Immature natural killer cell (primary cell): ENCODE data around the gene DCLK1. TPM values are rescaled to one million over a fixed set of nuclear protein-coding genes. Genes with fewer than 3 reads are reported as not detected.

Source experiments
- DNase-seq, 3 donors: peaks; one replicate each; pipeline ENCODE4 v3.0.0; 2022; ENCODE audit warnings: mixed read lengths in 1 of 3
- H3K27ac Mint-ChIP-seq, 6 donors: one replicate each; pipeline ENCODE4 v1.8.0; 2020; ENCODE audit warnings: mixed read lengths in 6 of 6, mild to moderate bottlenecking in 5 of 6, inconsistent platforms in 4 of 6, moderate library complexity in 3 of 6
- H3K27me3 Mint-ChIP-seq, 3 donors: one replicate each; pipeline ENCODE4 v1.8.0; 2020 to 2021; ENCODE audit warnings: low read depth in 3 of 3, mild to moderate bottlenecking in 3 of 3, mixed read lengths in 3 of 3, moderate library complexity in 3 of 3, inconsistent platforms in 1 of 3
- H3K36me3 Mint-ChIP-seq, 3 donors: one replicate each; pipeline ENCODE4 v1.8.0; 2020; ENCODE audit warnings: mixed read lengths in 3 of 3, inconsistent platforms in 2 of 3, mild to moderate bottlenecking in 2 of 3
- H3K4me1 Mint-ChIP-seq, 2 donors: one replicate each; pipeline ENCODE4 v1.8.0; 2020; ENCODE audit warnings: inconsistent platforms in 2 of 2, mild to moderate bottlenecking in 2 of 2, mixed read lengths in 2 of 2, moderate library complexity in 1 of 2
- H3K4me3 Mint-ChIP-seq, 5 donors: one replicate each; pipeline ENCODE4 v1.8.0; 2020; ENCODE audit warnings: mild to moderate bottlenecking in 5 of 5, mixed read lengths in 5 of 5, inconsistent platforms in 3 of 5, moderate library complexity in 3 of 5
- H3K9me3 Mint-ChIP-seq, 6 donors: one replicate each; pipeline ENCODE4 v1.8.0; 2020; ENCODE audit warnings: mild to moderate bottlenecking in 6 of 6, mixed read lengths in 6 of 6, inconsistent platforms in 4 of 6, moderate library complexity in 3 of 6
- polyA plus RNA-seq, 3 donors: library from polyadenylated mRNA; unstranded; fragments of 300-500 nt; fragmentation: Illumina TruSeq; gene quantifications; one replicate each; pipeline ENCODE4 v1.2.3, GENCODE V29; 2021

The DCLK1 gene
- polyA plus RNA-seq, 3 donors from 2014 or later: not detected

DNA sequence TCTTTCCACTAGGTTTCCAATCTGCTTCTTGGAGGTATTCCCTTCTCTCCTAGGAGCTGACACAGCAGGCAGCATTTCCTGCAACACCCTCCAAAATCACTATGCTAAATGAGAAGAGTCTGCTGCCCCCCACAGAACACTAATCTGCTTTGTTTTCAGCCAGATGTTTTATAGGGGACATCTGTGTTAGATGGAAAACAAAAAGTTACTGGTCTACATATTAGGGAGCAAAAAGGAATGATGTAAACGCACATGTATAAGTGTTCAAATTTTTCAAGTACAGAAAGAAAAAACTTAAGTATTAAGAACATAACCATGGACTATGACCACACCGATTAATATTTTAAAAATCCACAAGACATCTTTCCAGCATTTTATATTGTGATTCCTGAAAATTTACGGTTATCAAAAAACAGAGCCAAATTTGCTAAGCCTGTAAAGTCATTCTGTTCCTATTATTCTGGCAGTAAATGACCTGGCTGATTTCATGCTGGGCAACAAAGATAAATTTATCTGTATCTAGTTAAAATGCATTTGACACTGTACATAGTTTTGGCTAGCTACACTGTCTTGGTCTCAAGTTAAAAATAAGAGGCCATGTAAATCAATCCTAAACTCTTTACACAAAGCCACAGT, 63.3 kb downstream of the DCLK1 start:
- peaks cover 0 to 1% (median 0%) of the 10 kb centered on the region in 3 donors for H3K27me3 Mint-ChIP-seq
- no peaks in the 10 kb centered on the region for H3K4me1 Mint-ChIP-seq
- peaks cover 0 to 21% (median 12%) of the 10 kb centered on the region in 6 donors for H3K9me3 Mint-ChIP-seq
- no peak overlapping the region for H3K4me3 Mint-ChIP-seq
- H3K36me3 Mint-ChIP-seq: no peaks in the 10 kb centered on the region
- no peak for DNase-seq
- H3K27ac Mint-ChIP-seq: no peak overlapping the region

GRCh38 chr13:36062249-36062648, 68.9 kb downstream of the DCLK1 start:
- H3K27me3 Mint-ChIP-seq: peaks cover 0 to 1% (median 0%) of the 10 kb centered on the region in 3 donors
- H3K4me1 Mint-ChIP-seq: no peaks in the 10 kb centered on the region
- H3K36me3 Mint-ChIP-seq: no peaks in the 10 kb centered on the region
- H3K27ac Mint-ChIP-seq: no peak overlapping the region
- DNase-seq: no peak
- H3K4me3 Mint-ChIP-seq: no peak overlapping the region
- H3K9me3 Mint-ChIP-seq: peaks cover 0 to 22% (median 5%) of the 10 kb centered on the region in 6 donors

DNA sequence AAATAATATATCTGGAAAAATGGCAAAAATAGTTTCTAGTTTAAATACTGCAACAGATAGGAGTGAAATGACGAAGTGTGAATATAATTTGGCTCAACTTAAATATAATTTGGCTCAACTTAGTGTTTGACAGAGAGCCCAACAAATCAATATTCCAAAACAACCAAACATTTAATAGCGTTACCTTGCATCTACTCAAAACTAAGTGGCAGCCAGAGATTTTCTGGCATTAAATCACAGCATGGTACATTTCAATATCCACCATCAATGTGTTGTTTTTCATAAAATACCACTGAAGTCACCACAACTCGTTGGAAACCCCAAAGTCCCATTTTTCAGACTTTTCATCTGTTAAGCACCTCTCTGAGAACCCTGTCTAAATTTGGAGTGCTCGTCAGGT, 69.6 kb downstream of the DCLK1 start:
- H3K9me3 Mint-ChIP-seq: peaks cover under 1 to 22% (median 5%) of the 10 kb centered on the region in 6 donors
- no peaks in the 10 kb centered on the region for H3K36me3 Mint-ChIP-seq
- H3K4me3 Mint-ChIP-seq: no peak overlapping the region
- peaks cover 0 to 1% (median 0%) of the 10 kb centered on the region in 3 donors for H3K27me3 Mint-ChIP-seq
- H3K27ac Mint-ChIP-seq: no peak overlapping the region
- DNase-seq: no peak
- no peaks in the 10 kb centered on the region for H3K4me1 Mint-ChIP-seq

DNA sequence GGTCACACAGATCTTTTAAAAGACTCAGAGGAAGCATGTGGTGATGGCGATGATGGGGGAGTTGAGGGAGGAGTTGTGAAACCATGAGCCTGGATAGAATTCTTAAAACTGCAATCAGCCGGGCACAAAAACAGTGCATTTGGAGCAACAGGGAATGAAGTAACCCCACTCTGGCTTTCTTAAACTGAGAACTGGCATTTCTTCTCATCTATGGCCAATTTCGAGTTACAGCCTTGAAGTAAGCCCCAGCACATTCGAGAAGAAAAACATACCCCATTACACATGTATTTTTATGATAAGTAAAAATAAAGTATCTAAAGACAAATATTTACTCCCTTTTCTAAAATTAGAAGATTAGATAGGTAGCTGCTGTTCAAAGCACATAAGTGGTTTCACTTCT, 70.1 kb downstream of the DCLK1 start:
- Mint-ChIP-seq H3K4me1 (no peaks in the 10 kb centered on the region), H3K36me3 (no peaks in the 10 kb centered on the region), H3K27me3 (peaks cover 0 to 1% (median 0%) of the 10 kb centered on the region in 3 donors), H3K27ac (no peak overlapping the region), H3K4me3 (no peak overlapping the region), H3K9me3 (peaks cover 0 to 17% (median 5%) of the 10 kb centered on the region in 6 donors)
- DNase-seq: no peak

DNA sequence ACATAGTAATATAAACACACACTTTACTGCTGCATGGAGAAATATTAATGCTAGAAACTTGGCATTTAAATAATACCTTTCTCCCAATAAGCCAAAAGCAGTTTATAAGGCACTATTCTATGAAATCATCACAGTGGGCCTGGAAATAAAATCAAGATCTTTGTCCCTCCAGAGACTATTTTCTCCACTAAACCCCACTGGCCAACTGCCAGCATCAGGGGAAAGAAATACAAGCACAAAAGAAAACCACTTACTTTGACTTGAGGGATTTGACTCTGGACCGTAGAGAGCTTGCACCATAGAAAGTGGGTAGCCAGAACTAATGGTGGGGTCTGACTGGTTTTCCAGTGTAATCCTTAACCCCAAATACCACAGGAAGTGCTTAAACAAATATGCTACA, 71.9 kb downstream of the DCLK1 start:
- H3K9me3 Mint-ChIP-seq: peaks cover 0 to 21% (median 8%) of the 10 kb centered on the region in 6 donors
- H3K4me1 Mint-ChIP-seq: no peaks in the 10 kb centered on the region
- no peak overlapping the region for H3K27ac Mint-ChIP-seq
- no peaks in the 10 kb centered on the region for H3K27me3 Mint-ChIP-seq
- no peak for DNase-seq
- H3K4me3 Mint-ChIP-seq: no peak overlapping the region
- H3K36me3 Mint-ChIP-seq: no peaks in the 10 kb centered on the region

DNA sequence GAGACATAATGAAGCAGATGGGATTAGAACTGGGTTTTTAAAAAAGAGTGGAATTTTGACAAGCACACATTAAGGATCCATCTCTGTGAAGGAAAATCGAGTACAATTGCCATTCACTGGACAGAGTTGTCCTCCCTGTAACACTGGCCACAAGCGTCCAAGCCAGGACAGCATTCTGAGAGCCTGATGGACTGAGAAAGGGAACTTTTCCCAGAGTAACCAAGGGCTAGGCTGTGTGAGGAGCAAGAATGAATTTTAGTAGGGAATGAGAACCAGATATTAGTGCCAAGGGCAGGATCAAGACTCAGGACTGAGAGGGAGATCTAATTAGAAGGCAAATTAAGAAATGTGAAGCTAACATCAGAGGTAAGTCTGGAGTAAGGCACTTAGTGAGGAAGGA, 73.1 kb downstream of the DCLK1 start:
- Mint-ChIP-seq H3K36me3 (no peaks in the 10 kb centered on the region), H3K27ac (no peak overlapping the region), H3K27me3 (peaks cover 0 to 2% (median 0%) of the 10 kb centered on the region in 3 donors), H3K9me3 (peaks cover 0 to 25% (median 11%) of the 10 kb centered on the region in 6 donors), H3K4me3 (no peak overlapping the region), H3K4me1 (no peaks in the 10 kb centered on the region)
- DNase-seq: no peak

DNA sequence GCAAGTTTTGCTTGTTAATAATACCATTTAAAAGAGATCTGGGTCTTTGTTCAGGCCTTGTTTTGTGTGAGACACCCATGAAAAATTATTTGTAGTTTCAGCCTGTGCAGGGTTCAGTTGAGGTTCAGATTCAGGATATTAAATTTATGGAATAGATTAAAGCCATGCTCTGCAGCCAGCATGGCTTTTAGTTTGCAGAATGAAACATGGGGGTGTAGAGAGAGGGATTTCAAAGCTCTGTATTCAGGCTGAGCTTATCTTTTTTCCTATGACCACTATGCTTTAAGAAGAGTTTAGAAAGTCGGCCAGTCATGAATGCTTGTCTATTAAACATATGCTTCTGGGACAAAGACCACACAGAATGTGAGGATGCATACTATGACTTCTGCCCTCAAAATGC, 73.6 kb downstream of the DCLK1 start:
- peaks cover 0 to 2% (median 0%) of the 10 kb centered on the region in 3 donors for H3K27me3 Mint-ChIP-seq
- no peak overlapping the region for H3K4me3 Mint-ChIP-seq
- DNase-seq: no peak
- H3K36me3 Mint-ChIP-seq: no peaks in the 10 kb centered on the region
- peaks cover 0 to 29% (median 11%) of the 10 kb centered on the region in 6 donors for H3K9me3 Mint-ChIP-seq
- H3K4me1 Mint-ChIP-seq: no peaks in the 10 kb centered on the region
- no peak overlapping the region for H3K27ac Mint-ChIP-seq

DNA sequence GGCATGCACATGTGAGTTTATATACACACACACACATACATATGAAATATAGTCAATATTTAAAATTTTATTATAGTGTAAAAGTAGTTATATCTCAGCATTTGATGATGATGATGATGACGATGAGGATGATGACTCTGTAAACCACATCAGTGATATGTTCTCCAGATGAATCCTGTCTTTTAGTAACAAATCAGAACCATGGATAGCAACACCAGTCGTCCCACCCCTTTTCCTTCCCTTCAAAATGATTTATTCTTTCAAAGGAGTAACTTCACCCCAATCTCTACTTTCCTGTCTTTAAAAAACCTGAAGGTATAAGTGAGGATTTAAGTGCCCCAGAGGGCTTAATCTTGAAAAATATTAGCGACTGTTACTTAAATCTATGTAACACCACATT, 74.1 kb downstream of the DCLK1 start:
- Mint-ChIP-seq H3K27me3 (peaks cover 0 to 2% (median 0%) of the 10 kb centered on the region in 3 donors), H3K4me1 (no peaks in the 10 kb centered on the region), H3K36me3 (no peaks in the 10 kb centered on the region), H3K27ac (no peak overlapping the region), H3K9me3 (peaks cover 0 to 33% (median 11%) of the 10 kb centered on the region in 6 donors), H3K4me3 (no peak overlapping the region)
- no peak for DNase-seq

DNA sequence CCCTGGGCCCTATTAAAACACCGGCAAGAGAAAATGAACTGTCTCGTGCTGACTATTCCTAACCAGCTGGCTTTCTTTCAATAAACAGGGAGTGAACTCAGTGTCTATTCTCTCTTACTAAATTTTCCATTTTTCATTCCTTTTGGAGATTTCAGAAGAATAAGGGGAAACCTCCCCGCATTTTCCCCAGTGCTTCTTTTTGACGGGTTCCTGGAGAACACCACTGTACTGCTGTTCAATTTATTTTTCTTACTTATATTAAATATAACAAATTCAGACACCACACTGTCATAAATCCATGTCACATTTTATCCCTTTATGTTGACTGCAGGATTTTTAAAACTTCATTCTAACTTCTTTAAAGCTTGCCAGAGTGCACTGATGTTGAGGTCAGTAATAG, 75.8 kb downstream of the DCLK1 start:
- Mint-ChIP-seq H3K36me3 (no peaks in the 10 kb centered on the region), H3K9me3 (peaks cover 0 to 28% (median 8%) of the 10 kb centered on the region in 6 donors), H3K27ac (no peak overlapping the region), H3K4me3 (no peak overlapping the region), H3K4me1 (no peaks in the 10 kb centered on the region), H3K27me3 (peaks cover 0 to 2% (median 0%) of the 10 kb centered on the region in 3 donors)
- no peak for DNase-seq

DNA sequence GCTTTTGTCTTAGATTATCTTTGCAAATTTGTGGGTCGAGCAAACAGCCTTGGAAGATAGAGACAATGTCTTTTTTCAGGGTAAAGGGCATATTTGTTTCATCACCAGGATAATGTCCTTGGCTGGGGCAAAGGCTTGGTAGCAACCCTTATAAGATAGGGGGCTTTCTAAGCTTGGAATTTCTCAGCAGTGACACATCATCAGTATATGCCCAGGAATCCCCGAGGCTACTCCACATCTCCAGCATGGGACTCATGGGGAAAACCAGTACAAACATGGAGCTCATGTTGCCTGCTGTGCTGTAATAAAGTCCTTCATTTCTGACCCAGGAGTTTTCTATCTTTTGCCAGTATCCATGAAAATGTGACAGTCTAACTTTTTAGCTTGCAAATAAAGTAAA, 77.1 kb downstream of the DCLK1 start:
- H3K4me3 Mint-ChIP-seq: no peak overlapping the region
- no peaks in the 10 kb centered on the region for H3K36me3 Mint-ChIP-seq
- no peak for DNase-seq
- no peaks in the 10 kb centered on the region for H3K4me1 Mint-ChIP-seq
- no peak overlapping the region for H3K27ac Mint-ChIP-seq
- H3K27me3 Mint-ChIP-seq: peaks cover 0 to 2% (median 0%) of the 10 kb centered on the region in 3 donors
- H3K9me3 Mint-ChIP-seq: peaks cover 0 to 28% (median 8%) of the 10 kb centered on the region in 6 donors

DNA sequence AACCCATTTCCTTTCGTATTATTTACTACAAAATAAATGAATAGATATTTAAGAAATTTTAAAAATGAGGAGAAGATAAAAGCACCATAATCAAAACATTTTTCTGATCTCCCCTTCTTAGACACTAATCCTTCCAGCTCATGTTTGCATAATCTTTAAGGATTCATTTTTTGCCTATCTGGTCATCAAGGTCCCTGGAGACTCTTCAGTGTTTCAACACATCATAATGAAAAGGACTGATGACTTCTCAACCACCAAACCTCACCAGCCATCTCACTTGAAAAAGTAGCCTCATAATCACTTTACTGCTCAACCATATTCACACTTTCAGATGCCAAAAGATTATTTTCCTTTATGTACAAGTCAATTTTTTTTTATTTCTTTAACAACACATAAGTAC, 80.1 kb downstream of the DCLK1 start:
- H3K4me3 Mint-ChIP-seq: no peak overlapping the region

GRCh38 chr13:36046672-36047071, 84.5 kb downstream of the DCLK1 start:
- H3K27me3 Mint-ChIP-seq: no peaks in the 10 kb centered on the region
- no peaks in the 10 kb centered on the region for H3K36me3 Mint-ChIP-seq
- H3K4me1 Mint-ChIP-seq: no peaks in the 10 kb centered on the region
- H3K4me3 Mint-ChIP-seq: no peak overlapping the region
- H3K9me3 Mint-ChIP-seq: peaks cover 3 to 18% (median 5%) of the 10 kb centered on the region in 6 donors
- no peak for DNase-seq
- no peak overlapping the region for H3K27ac Mint-ChIP-seq

More for the DNA sequence above, 80.1 kb downstream of the DCLK1 start:
- Mint-ChIP-seq H3K27ac (no peak overlapping the region), H3K4me1 (no peaks in the 10 kb centered on the region), H3K27me3 (peaks cover 0 to 2% (median 0%) of the 10 kb centered on the region in 3 donors), H3K36me3 (no peaks in the 10 kb centered on the region), H3K9me3 (peaks cover 0 to 19% (median 5%) of the 10 kb centered on the region in 6 donors)
- no peak for DNase-seq

DNA sequence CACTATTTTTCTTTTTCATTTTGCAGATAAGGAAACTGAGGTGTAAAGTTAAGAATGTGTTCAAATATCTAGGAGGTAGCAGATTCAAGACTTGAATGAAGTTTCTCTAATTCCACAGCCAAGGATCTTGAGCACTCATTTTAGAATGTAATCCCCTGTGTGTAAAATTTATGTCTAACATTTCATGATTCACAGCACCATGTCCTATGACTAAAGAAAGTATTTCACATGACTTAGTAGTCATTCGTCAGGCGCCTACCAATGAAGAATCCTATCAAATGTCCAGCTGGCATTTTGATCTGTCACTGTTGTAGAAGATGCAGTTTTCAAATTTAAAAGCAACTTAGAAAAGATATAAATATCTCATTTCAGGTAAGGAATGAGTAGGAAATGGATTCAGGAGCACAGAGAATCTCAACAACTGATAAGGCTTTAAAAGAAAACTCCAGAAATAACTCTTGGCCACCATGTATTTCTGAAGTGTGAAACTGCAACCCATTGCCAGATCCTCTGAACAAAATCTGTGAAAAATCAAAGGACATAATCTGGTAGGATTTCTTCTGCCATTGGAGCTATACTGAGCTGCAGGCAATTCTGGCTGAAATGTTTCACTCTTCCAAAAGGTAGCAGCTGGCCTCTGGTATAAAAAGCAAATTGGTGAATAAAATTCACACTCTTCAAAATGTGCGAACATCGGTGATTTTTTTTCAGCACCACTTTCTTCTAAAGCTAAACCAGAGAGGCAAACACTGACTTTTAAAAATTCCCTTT, 92.2 kb downstream of the DCLK1 start:
- Mint-ChIP-seq H3K36me3 (no peaks in the 10 kb centered on the region), H3K27ac (no peak overlapping the region), H3K4me3 (no peak overlapping the region), H3K9me3 (peaks cover 0 to 21% (median 7%) of the 10 kb centered on the region in 6 donors), H3K27me3 (peaks cover 0 to 2% (median 0%) of the 10 kb centered on the region in 3 donors), H3K4me1 (no peaks in the 10 kb centered on the region)
- DNase-seq: no peak

DNA sequence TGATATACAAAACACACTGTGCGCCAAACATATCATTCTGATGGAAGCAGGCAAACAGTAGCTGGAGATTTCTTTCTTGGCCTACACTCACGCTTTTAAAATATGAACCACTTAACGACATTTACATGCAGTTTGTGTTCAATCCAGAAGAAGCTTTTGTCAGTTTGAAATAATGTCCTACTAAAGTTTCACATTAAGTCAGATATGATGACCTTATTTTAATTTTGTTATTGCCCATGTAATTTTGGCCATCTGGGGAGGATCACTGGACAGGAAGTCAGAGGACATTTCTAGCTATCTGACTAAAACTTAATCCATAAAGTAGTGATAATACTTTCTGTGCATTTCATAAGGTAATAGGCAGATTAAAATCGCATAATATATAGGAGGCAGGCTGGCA, 98.1 kb downstream of the DCLK1 start:
- DNase-seq: no peak
- Mint-ChIP-seq H3K4me1 (no peaks in the 10 kb centered on the region), H3K27ac (no peak overlapping the region), H3K9me3 (peaks cover 4 to 23% (median 14%) of the 10 kb centered on the region in 6 donors), H3K4me3 (no peak overlapping the region), H3K27me3 (peaks cover 0 to 2% (median 0%) of the 10 kb centered on the region in 3 donors), H3K36me3 (no peaks in the 10 kb centered on the region)
